ENCODE measurements around the gene CAST.

- no peak for TF ChIP-seq CTCF (IDR thresholded peaks at IDR 0.05)
- TF ChIP-seq EZH2 (IDR thresholded peaks at IDR 0.05; ENCODE audit: borderline replicate concordance, insufficient read depth, low read depth, low read length, poor library complexity, severe bottlenecking), result no peak
These were observed 59.3 kb downstream of the CAST start for GRCh38 chr5:96721351-96721977.
